Measurements from ENCODE around the gene DDHD1.

DDHD1 gene

DNA sequence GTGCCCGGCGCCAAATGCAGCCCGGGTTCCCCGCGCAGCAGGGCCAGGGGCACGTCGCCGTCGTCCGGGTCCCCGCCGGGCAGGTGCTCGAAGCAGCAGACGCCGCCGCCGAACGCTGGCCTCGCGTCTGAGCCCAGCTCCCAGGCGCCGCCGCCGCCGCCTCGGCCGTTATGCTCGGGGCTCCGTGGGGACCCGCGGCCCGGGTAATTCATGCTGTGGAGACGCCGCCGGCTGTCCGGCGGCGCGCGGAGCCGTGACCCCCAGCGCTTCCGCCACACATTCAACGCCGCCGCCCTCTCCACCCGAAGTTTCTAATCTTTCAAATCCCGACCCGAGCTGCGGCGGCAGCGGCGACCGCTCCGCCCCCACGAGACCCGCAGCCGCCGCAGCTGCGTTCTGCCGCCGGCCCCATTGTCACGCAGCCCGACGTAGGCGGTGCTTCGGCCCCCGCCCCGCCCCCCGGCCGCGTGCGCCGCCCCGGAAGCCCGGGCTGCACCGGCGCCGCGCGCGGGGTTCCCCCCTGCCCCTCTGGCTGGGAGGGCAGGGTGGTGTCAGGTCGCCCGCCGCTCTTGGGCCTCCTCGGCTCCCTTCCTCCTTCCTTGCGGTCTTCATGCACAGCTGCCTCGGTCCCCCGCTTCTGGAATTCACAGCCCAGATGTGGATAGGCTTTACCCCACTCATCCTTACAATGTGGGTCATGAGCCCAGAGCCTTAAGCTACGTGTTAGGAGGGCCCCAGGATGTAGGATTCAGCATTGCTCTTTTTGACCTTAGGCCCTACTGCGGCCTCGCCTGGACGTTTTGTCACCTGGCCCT lies at the start of gene DDHD1:
DDHD1 (minus strand) TSS at position 437 of the 815 bp plus-strand sequence; CDS start at position 212, 225 bp downstream.
- TF ChIP-seq, protein P1, sequence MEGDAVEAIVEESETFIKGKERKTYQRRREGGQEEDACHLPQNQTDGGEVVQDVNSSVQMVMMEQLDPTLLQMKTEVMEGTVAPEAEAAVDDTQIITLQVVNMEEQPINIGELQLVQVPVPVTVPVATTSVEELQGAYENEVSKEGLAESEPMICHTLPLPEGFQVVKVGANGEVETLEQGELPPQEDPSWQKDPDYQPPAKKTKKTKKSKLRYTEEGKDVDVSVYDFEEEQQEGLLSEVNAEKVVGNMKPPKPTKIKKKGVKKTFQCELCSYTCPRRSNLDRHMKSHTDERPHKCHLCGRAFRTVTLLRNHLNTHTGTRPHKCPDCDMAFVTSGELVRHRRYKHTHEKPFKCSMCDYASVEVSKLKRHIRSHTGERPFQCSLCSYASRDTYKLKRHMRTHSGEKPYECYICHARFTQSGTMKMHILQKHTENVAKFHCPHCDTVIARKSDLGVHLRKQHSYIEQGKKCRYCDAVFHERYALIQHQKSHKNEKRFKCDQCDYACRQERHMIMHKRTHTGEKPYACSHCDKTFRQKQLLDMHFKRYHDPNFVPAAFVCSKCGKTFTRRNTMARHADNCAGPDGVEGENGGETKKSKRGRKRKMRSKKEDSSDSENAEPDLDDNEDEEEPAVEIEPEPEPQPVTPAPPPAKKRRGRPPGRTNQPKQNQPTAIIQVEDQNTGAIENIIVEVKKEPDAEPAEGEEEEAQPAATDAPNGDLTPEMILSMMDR (conservative IDR thresholded peaks at IDR 0.05): no peak
- TF ChIP-seq ZFX (IDR thresholded peaks at IDR 0.05): no peak
- peak within 1 kb of the TSS; percentile 67 for H3K27ac ChIP-seq

DNA sequence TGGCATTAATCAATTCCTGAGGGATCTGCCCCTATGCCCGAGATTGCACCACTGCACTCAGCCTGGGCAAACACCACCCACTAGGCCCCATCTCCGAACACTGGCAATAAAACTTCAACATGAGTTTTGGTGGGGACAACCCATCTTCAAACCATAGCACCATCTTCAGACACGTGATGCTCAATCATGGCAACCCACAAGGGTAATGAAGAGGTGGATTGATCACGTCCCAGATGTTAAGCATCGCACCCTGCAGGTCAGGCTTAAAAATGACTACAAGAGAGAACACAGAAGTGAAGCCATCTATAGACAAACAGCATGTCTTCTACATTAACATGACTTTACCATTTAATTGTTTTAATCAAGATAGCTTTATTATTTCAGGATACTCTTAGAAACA lies 42.8 kb upstream of the DDHD1 start:
- no peak overlapping the region for H3K27ac ChIP-seq
- TF ChIP-seq, protein P1 (conservative IDR thresholded peaks at IDR 0.05): no peak
- no peak for TF ChIP-seq ZFX (IDR thresholded peaks at IDR 0.05)

DNA sequence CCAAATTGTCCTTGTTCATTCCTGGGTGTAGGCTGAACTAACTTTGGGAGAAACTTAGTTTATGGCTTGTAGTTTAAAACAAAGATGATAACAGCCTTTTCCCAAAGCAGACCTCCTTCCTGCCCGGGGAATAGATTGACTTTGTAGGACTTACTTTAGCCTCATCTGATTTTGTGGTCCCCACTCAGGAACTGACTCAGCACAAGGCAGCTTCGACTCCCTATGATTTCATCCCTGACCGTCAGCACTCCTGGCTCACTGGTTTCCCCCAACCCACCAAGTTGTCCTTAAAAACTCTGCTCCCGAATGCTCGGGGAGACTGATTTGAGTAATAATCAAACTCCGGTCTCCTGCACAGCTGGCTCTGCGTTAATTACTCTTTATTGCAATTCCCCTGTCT lies 40.1 kb upstream of the DDHD1 start:
- H3K27ac ChIP-seq: no peak overlapping the region
- TF ChIP-seq, protein P1 (conservative IDR thresholded peaks at IDR 0.05): no peak
- TF ChIP-seq ZFX (IDR thresholded peaks at IDR 0.05): no peak

DNA sequence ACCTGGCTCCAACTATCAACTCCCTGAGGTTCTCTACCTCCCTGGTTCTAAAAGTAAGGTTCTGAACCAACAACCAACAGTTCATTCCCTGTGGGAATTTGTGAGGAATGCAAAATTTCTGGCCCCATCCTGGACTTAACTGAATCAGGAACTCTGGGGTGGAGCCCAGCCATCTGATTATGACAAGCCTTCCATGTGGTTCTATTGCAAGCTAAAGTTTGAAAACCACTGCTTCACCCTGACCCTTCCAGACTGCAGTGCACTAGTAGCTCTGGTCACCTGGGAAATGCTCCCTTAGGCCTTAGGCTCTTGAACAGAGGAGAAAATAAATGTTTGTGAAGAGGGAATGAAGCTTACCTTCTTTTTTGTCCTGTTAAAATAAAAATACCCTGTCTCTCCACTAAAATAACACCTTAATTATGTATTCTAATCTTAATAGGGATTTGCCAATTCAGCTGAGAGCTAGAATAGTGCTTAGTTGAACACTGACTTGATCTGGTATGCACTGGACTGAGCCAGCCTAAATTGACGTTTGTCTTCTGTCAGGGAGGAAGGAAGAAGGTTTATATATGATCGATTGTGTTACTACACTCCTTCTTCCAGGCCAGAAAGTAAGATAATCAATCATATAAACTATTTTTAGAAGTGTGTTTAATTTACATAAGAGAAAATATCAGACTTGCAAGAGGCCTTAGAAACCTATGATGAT lies 39.1 kb upstream of the DDHD1 start:
- TF ChIP-seq, protein P1 (conservative IDR thresholded peaks at IDR 0.05): no peak
- no peak for TF ChIP-seq ZFX (IDR thresholded peaks at IDR 0.05)
- no peak overlapping the region for H3K27ac ChIP-seq

DNA sequence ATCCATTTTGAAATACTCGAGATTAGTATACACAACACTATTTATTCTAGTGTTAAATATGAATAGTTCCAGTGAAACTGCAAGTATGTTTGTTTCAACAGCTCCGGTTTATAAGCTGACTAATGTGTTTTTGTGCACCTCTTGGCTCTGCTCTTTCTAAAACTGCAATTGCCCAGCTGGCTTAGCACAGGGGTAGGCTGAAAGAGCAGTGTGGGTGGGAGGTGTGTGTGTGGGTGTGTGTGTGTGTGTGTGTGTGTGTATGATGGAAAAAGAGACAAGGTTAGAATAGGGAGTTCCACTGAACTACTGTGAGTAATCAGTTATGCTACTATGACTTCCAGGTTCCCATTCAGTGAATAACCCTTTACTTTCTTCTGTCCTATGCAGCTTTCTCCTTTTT lies 37.8 kb upstream of the DDHD1 start:
- H3K27ac ChIP-seq: no peak overlapping the region
- TF ChIP-seq, protein P1 (conservative IDR thresholded peaks at IDR 0.05): no peak
- no peak for TF ChIP-seq ZFX (IDR thresholded peaks at IDR 0.05)

DNA sequence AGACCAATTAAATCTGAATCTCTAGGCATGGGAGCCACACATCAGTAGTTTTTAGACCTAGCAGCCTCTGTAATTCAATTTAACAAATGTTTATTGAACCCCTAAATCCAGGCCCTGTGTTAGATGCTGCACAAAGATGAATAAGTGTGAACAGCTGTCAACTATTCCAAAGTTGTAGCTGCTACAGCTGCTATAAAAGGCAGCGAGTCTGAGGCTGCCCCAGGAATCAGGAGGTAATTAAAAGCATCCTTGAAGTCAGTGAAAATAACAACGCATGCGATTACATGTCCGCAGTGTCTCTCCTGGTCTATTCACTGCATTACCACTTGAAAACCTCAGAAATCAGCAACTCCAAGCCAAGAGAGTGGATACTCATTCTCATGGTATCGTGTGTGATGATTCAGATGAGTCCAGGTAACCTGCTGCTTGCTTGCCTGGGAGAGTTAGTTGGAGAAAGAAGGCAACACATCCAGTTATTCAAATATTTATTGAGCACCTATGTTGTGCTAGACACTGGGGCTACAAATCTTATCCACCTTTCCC lies 34.9 kb upstream of the DDHD1 start:
- no peak overlapping the region for H3K27ac ChIP-seq
- TF ChIP-seq ZFX (IDR thresholded peaks at IDR 0.05): no peak
- TF ChIP-seq, protein P1 (conservative IDR thresholded peaks at IDR 0.05): no peak

DNA sequence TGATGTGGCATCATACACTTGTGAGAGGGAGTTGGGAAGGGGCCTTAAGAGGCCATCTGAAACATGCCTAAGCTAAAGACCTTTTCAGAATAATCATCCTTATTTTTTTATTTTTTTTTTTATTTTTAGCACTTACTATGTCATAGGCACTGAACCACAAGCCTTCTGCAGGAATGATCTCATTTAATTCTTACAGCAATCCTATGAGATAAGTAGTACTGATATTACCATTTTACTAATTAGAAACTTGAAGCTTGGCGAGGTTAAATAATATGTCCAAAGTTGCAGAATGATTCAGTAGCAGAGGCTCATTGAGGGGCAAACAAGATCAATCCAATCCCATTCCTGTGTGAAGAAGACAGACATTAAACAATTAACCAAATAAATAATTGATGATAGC lies 33.4 kb upstream of the DDHD1 start:
- TF ChIP-seq, protein P1 (conservative IDR thresholded peaks at IDR 0.05): no peak
- no peak for TF ChIP-seq ZFX (IDR thresholded peaks at IDR 0.05)
- H3K27ac ChIP-seq: no peak overlapping the region
